ENCODE data around the gene PRSS57.

- TF ChIP-seq ARNTL (CRISPR knock-in tag; IDR thresholded peaks at IDR 0.05; ENCODE audit: borderline replicate concordance, low read depth) = no peak
- TF ChIP-seq, protein P1, sequence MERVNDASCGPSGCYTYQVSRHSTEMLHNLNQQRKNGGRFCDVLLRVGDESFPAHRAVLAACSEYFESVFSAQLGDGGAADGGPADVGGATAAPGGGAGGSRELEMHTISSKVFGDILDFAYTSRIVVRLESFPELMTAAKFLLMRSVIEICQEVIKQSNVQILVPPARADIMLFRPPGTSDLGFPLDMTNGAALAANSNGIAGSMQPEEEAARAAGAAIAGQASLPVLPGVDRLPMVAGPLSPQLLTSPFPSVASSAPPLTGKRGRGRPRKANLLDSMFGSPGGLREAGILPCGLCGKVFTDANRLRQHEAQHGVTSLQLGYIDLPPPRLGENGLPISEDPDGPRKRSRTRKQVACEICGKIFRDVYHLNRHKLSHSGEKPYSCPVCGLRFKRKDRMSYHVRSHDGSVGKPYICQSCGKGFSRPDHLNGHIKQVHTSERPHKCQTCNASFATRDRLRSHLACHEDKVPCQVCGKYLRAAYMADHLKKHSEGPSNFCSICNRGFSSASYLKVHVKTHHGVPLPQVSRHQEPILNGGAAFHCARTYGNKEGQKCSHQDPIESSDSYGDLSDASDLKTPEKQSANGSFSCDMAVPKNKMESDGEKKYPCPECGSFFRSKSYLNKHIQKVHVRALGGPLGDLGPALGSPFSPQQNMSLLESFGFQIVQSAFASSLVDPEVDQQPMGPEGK (CRISPR knock-in tag; IDR thresholded peaks at IDR 0.05; ENCODE audit: borderline replicate concordance) = no peak
- no peak for TF ChIP-seq OSR1 (CRISPR knock-in tag; IDR thresholded peaks at IDR 0.05)
- no peak for TF ChIP-seq GLIS3 (CRISPR knock-in tag; IDR thresholded peaks at IDR 0.05)
- TF ChIP-seq RARB (CRISPR knock-in tag; IDR thresholded peaks at IDR 0.05) = no peak
- TF ChIP-seq ZFP30 (CRISPR knock-in tag; IDR thresholded peaks at IDR 0.05) = no peak
- no peak for TF ChIP-seq POU6F1 (CRISPR knock-in tag; IDR thresholded peaks at IDR 0.05; ENCODE audit: borderline replicate concordance, low read depth)
- TF ChIP-seq, protein P2, sequence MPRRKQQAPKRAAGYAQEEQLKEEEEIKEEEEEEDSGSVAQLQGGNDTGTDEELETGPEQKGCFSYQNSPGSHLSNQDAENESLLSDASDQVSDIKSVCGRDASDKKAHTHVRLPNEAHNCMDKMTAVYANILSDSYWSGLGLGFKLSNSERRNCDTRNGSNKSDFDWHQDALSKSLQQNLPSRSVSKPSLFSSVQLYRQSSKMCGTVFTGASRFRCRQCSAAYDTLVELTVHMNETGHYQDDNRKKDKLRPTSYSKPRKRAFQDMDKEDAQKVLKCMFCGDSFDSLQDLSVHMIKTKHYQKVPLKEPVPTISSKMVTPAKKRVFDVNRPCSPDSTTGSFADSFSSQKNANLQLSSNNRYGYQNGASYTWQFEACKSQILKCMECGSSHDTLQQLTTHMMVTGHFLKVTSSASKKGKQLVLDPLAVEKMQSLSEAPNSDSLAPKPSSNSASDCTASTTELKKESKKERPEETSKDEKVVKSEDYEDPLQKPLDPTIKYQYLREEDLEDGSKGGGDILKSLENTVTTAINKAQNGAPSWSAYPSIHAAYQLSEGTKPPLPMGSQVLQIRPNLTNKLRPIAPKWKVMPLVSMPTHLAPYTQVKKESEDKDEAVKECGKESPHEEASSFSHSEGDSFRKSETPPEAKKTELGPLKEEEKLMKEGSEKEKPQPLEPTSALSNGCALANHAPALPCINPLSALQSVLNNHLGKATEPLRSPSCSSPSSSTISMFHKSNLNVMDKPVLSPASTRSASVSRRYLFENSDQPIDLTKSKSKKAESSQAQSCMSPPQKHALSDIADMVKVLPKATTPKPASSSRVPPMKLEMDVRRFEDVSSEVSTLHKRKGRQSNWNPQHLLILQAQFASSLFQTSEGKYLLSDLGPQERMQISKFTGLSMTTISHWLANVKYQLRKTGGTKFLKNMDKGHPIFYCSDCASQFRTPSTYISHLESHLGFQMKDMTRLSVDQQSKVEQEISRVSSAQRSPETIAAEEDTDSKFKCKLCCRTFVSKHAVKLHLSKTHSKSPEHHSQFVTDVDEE (CRISPR knock-in tag; IDR thresholded peaks at IDR 0.05) = no peak
- TF ChIP-seq SNAI2 (CRISPR knock-in tag; IDR thresholded peaks at IDR 0.05) = no peak
These were observed 25.3 kb upstream of the PRSS57 start for GRCh38 chr19:720345-721160.
